GM19372 (cell line): ENCODE results near the gene CUL5.
"Not testable (repeated sequence)": the region's sequence is repeated elsewhere in the genome, so short reads cannot be mapped to it uniquely, and the experiment has no call there.

ENCODE experiments used
- ATAC-seq: cut with Tn5 transposase; IDR thresholded peaks from one replicate; pipeline ENCODE4 v1.9.1; 2021; ENCODE audit warnings: mild to moderate bottlenecking, low read depth, moderate library complexity; ENCODE audit not compliant: unreplicated experiment

The CUL5 gene

GRCh38 chr11:108101090-108101775 is 92.5 kb downstream of the CUL5 start:
- ATAC-seq: no peak

GRCh38 chr11:108111126-108111525 is 102.4 kb downstream of the CUL5 start:
- no peak for ATAC-seq

GRCh38 chr11:108112057-108112456 is 103.4 kb downstream of the CUL5 start:
- no peak for ATAC-seq

DNA sequence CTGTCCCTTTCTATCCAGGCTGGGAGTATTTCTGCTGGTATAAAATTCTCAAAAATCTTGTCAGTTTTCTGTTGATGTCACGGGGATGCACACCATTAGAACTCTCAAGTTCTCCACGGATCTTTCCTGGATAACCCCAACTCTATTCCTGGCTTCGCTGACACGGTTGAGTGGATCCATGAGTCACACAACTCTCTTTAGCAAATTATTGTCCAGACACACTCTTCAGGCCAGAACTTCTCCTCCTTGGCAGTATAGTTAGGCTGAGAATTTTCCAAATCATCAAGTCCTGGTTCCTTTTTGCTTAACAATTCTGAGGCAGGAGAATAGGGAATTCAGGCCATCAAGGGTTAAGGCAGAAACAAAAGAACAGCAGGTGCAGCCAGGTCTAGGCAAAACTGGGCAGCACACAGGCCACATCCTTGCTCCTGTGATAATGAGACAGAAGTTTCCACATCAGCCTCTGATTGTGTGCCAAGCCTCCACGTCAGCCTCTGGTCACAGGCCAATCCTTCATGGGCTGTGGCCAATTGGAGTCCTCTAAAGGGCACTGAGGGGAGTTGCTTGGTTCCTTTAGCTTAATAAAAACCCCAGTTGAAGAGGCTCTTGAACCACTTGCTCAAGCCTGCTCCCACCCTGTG is 106.9 kb downstream of the CUL5 start:
- ATAC-seq: no peak

DNA sequence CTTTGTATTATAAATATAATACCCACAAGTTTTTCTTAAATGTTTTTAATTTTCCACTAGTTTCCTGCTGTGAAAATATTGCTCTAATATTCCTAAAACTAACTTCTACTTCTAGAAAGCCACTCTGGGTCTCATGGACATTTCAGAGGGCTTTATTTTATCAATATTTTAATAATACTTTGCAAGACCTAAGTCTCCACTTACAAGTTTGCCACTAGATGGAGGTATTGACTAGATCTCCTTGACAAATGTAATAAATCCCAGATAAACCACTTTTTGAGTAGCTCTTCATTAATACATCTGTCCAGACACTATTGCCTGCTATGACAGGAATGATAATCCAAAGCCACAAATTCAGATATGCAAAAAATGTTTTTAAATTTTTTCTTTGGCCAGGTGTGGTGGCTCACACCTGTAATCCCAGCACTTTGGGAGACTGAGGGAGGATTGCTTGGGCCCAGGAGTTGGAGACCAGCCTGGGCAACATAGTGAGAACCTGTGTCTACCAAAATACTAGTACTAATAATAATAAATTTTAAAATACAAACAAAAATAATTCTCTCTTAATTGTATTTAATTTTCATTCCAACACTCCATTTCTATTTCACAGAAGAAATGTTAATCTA is 109.2 kb downstream of the CUL5 start:
- ATAC-seq: no peak

GRCh38 chr11:108120936-108121273 is 112.2 kb downstream of the CUL5 start:
- ATAC-seq: not testable (repeated sequence)

DNA sequence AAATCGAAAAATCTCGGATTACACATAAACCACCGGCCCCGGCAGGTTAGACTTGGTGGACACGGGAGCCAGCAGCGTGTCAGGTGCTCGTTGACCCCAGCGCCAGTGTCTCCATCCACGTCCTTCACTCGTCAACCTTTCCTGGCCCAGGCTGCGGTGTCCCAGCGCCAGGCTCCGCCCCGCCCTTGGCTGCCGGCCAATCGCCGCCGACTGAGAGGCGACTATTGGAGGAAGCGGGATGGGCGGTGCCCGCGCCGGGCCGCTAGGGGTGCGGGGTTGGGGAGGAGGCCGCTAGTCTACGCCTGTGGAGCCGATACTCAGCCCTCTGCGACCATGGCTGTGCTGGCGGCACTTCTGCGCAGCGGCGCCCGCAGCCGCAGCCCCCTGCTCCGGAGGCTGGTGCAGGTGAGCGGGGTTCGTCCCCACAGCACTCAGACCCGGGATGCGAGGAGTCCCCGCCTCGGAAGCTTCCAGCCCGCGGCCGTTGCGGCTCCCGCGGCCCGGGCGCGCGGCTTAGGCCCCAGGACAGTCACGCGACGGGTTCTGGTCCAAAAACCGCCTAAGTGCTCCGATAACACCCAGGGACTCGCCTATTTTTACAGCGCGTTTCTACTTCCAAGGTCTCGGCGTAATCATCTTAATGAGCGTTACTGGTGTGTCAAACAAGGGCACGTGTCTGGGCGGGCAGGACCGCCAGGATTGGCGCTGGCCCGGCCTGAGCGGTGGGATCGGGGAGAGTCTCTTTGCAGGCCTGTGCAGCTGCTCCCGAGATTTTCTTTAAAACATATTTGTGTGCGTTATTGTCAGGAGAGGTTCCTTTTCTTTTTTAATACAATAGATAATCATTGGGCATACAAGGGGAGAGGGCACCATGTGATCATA is 112.8 kb downstream of the CUL5 start, which contains the start of gene ACAT1:
ACAT1 (plus strand) TSS at position 294 of the 882 bp plus-strand sequence; CDS start at position 334, 40 bp downstream.
- ATAC-seq: peak; percentile 98

- ATAC-seq: no peak
These were observed 113.5 kb downstream of the CUL5 start for GRCh38 chr11:108122166-108122628.

DNA sequence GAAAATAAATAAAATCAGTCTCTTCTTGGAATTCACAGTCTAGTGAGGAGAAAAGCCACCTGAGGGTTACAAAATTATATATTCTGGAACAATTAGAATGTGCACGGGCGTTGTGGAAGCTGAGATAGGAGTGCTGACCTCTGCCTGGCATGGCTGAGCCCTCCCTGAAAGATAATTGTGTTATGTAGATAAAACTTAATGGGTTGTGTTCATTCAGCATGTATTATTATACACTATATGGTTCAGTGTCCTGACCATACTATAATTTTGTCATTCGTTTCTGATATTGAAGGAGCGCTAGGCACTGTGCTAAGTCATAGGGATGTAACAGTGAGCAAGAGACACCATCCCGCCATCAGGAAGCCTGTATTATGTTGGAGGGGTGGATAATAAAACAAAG is 116.4 kb downstream of the CUL5 start:
- ATAC-seq: no peak

DNA sequence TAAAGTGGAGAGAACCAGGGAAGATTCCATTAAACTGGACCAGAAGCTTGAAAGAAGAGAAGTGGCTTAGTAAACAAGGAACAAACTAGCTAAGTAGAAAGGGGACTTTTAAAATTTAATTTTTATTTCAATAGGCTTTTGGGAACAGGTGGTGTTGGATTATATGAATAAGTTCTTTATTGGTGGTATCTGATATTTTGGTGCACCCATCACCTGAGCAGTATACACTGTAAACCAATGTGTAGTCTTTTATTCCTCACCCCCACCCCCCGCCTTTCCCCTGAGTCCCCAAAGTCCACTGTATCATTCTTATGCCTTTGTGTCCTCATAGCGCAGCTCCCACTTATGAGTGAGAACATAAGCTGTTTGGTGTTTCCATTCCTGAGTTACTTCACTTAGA is 120.1 kb downstream of the CUL5 start:
- ATAC-seq: no peak

DNA sequence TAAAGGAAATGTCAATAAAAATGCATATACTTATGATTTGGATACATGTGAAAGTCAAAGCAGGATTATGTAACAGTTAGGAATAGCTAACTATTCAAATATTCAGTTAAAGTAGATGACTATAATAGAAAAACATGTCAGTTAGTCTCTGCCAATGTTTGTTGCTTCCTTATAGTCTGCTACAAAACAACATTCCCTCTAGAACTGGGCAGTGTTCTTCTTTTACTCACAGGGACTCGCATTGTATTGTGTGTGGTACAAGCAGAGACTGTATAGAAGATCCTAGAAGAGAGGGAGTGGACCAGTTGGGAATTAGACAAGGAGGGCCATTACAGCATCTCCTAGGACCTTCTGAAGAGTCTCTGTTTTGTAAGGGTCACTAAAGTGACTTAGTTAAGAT is 123.3 kb downstream of the CUL5 start:
- ATAC-seq: no peak

DNA sequence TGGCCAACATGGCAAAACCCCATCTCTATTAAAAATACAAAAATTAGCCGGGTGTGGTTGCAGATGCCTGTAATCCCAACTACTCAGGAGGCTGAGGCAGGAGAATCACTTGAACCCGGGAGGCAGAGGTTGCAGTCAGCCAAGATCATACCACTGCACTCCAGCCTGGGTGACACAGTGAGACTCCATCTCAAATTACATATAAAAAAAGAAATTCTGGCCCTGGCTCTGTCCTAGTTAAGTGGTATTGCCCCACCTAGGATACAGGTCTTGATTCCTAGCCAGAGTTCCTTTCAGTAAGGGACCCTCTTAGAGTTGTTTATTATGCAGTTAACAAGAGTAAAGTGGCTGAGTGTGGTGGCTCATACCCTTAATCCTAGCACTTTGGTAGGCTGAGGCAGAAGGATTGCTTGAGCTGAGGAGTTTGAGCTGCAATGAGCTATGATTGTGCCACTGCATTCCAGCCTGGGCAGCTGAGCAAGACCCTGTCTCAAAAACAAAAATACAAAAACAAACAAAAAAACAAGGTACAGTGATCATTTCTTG is 124.4 kb downstream of the CUL5 start:
- ATAC-seq: not testable (repeated sequence)

GRCh38 chr11:108135845-108136544 is 127.3 kb downstream of the CUL5 start:
- peak; percentile 55 for ATAC-seq

GRCh38 chr11:108137212-108137611 is 128.5 kb downstream of the CUL5 start:
- no peak for ATAC-seq

- no peak for ATAC-seq
These were observed 133.6 kb downstream of the CUL5 start for GRCh38 chr11:108142304-108142703.

- no peak for ATAC-seq
These were observed 135.9 kb downstream of the CUL5 start for GRCh38 chr11:108144615-108145014.

DNA sequence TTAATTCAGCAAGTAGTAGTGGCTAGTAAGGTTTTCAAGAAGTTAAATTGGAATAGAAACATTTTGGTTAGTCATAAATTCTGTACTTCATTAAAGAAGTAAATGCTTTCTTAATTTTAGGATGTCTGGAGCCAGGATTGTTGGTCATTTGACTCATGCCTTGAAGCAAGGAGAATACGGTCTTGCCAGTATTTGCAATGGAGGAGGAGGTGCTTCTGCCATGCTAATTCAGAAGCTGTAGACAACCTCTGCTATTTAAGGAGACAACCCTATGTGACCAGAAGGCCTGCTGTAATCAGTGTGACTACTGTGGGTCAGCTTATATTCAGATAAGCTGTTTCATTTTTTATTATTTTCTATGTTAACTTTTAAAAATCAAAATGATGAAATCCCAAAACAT is 138.5 kb downstream of the CUL5 start:
- no peak for ATAC-seq

- no peak for ATAC-seq
These were observed 139.9 kb downstream of the CUL5 start for GRCh38 chr11:108148556-108148955.

- ATAC-seq: no peak
These were observed 145.9 kb downstream of the CUL5 start for GRCh38 chr11:108154591-108154990.
